DND-41 (cell line): ENCODE data around the gene ASRGL1.

Experiments
- EZH2 ChIP-seq: IDR thresholded peaks from 3 replicates; pipeline ENCODE4 v1.6.1; 2012; ENCODE audit warnings: borderline replicate concordance, low read depth, mild to moderate bottlenecking, moderate library complexity, low read length, inconsistent platforms; ENCODE audit not compliant: severe bottlenecking
- TF ChIP-seq, protein P1 (sequence below): IDR thresholded peaks from 2 replicates; pipeline ENCODE4 v1.5.1; 2012; ENCODE audit warnings: borderline replicate concordance, low read length, moderate library complexity, mild to moderate bottlenecking; ENCODE audit not compliant: poor library complexity, severe bottlenecking; ENCODE audit errors: extremely low read depth

GRCh38 chr11:62340269-62340901 lies 3.1 kb downstream of the ASRGL1 start:
- TF ChIP-seq, protein P1, sequence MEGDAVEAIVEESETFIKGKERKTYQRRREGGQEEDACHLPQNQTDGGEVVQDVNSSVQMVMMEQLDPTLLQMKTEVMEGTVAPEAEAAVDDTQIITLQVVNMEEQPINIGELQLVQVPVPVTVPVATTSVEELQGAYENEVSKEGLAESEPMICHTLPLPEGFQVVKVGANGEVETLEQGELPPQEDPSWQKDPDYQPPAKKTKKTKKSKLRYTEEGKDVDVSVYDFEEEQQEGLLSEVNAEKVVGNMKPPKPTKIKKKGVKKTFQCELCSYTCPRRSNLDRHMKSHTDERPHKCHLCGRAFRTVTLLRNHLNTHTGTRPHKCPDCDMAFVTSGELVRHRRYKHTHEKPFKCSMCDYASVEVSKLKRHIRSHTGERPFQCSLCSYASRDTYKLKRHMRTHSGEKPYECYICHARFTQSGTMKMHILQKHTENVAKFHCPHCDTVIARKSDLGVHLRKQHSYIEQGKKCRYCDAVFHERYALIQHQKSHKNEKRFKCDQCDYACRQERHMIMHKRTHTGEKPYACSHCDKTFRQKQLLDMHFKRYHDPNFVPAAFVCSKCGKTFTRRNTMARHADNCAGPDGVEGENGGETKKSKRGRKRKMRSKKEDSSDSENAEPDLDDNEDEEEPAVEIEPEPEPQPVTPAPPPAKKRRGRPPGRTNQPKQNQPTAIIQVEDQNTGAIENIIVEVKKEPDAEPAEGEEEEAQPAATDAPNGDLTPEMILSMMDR: peak; percentile 60
- TF ChIP-seq EZH2: no peak
